C4-2B (cell line): ENCODE results near the gene C6orf89.

ENCODE experiments used
- H3K27ac ChIP-seq: fragments of 450-650 bp; 2 replicates; pipeline ENCODE4 v1.5.1; 2017
- CTCF ChIP-seq: fragments of 450-650 bp; conservative IDR thresholded peaks from 2 replicates; pipeline ENCODE4 v1.5.1; 2017; ENCODE audit warnings: mild to moderate bottlenecking
- ZFX ChIP-seq: fragments of 450-650 bp; IDR thresholded peaks from 2 replicates; pipeline ENCODE4 v1.6.1; 2017

The C6orf89 gene

GRCh38 chr6:36840432-36841403, 45.0 kb upstream of the C6orf89 start:
- H3K27ac ChIP-seq, result no peak overlapping the region
- TF ChIP-seq ZFX (no peak), CTCF (no peak)

- no peak overlapping the region for H3K27ac ChIP-seq
- no peak for TF ChIP-seq ZFX
- TF ChIP-seq CTCF, result no peak
Measured at GRCh38 chr6:36841756-36842155, 44.0 kb upstream of the C6orf89 start.

GRCh38 chr6:36843170-36843569, 42.6 kb upstream of the C6orf89 start:
- TF ChIP-seq CTCF (no peak), ZFX (no peak)
- no peak overlapping the region for H3K27ac ChIP-seq

- TF ChIP-seq CTCF, result no peak
- TF ChIP-seq ZFX, result no peak
Measured at GRCh38 chr6:36844232-36845170, 41.3 kb upstream of the C6orf89 start.

GRCh38 chr6:36845233-36845632, 40.5 kb upstream of the C6orf89 start:
- H3K27ac ChIP-seq, result no peak overlapping the region
- no peak for TF ChIP-seq CTCF
- TF ChIP-seq ZFX, result no peak

More at GRCh38 chr6:36844232-36845170, 41.3 kb upstream of the C6orf89 start:
- no peak overlapping the region for H3K27ac ChIP-seq

GRCh38 chr6:36847152-36847551, 38.6 kb upstream of the C6orf89 start:
- no peak overlapping the region for H3K27ac ChIP-seq
- TF ChIP-seq ZFX (no peak), CTCF (no peak)
